HL-60 (cell line): ENCODE data around the gene ZRANB3.

ENCODE experiments used
- CTCF ChIP-seq: IDR thresholded peaks from one replicate; pipeline ENCODE4 v1.5.1; 2011; ENCODE audit warnings: low read length, control low read depth, inconsistent platforms; ENCODE audit not compliant: insufficient read depth
- POLR2AphosphoS5 ChIP-seq: IDR thresholded peaks from 2 replicates; pipeline ENCODE4 v1.6.1; 2012; ENCODE audit warnings: low read depth

- TF ChIP-seq CTCF (no peak), POLR2AphosphoS5 (no peak)
Measured at GRCh38 chr2:135252805-135253458, 278.1 kb downstream of the ZRANB3 start.
